Activated naive CD4-positive, alpha-beta T cell treated with anti-CD3 and anti-CD28 coated beads, Interleukin-2, amount 50 U/mL, for 24 hours (primary cell): Measurements from ENCODE around the gene ARHGAP26.

Experiments used
- H3K27ac Mint-ChIP-seq: one replicate; pipeline ENCODE4 v1.8.0; 2021; ENCODE audit warnings: mild to moderate bottlenecking, mixed read lengths
- H3K27me3 Mint-ChIP-seq: one replicate; pipeline ENCODE4 v1.8.0; 2021; ENCODE audit warnings: mixed read lengths
- H3K36me3 Mint-ChIP-seq: one replicate; pipeline ENCODE4 v1.8.0; 2021; ENCODE audit warnings: mixed read lengths
- H3K4me1 Mint-ChIP-seq: one replicate; pipeline ENCODE4 v1.8.0; 2021; ENCODE audit warnings: mixed read lengths
- H3K4me3 Mint-ChIP-seq: one replicate; pipeline ENCODE4 v1.8.0; 2021; ENCODE audit warnings: mild to moderate bottlenecking, mixed read lengths
- H3K9me3 Mint-ChIP-seq: one replicate; pipeline ENCODE4 v1.8.0; 2021; ENCODE audit warnings: mixed read lengths

ARHGAP26 gene

DNA sequence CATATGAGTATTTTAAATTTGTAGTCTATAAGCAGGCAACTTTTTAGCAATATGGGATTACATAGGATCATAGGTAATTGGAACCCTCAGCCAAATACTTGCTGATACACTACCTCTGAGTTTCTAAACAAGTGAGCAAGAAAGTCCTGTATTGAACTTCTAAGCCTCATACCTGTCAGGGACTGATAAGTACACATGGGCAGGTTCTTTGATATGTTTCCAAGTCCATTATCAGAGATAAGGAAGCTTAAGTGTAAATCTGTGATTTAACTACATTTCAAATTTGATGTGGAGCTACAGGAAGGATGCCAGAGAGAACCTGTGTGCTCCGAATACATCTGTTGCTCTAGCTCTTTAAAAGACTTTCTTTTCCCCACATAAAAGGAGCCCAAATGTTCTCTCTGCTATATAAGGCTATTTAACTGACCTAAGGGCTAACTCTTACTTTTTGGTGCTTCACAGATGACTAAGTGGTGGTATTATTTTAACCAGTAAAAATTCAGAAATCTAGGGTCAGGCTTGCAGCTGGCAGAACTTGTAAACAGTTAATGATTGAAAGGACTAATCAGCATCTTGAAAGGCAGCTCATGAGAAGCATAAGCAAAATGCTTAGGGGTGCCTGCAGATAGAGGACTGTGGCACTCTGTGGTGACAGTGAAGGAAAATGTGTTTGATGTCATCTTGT, 404.7 kb downstream of the ARHGAP26 start:
- H3K36me3 Mint-ChIP-seq, result peaks cover 14% of the 10 kb centered on the region
- H3K4me3 Mint-ChIP-seq, result no peak overlapping the region
- H3K9me3 Mint-ChIP-seq, result no peaks in the 10 kb centered on the region
- no peak overlapping the region for H3K27ac Mint-ChIP-seq
- no peaks in the 10 kb centered on the region for H3K27me3 Mint-ChIP-seq
- H3K4me1 Mint-ChIP-seq, result peaks cover 3% of the 10 kb centered on the region

GRCh38 chr5:143176048-143176447, 405.9 kb downstream of the ARHGAP26 start:
- no peak overlapping the region for H3K27ac Mint-ChIP-seq
- H3K9me3 Mint-ChIP-seq, result no peaks in the 10 kb centered on the region
- peaks cover 3% of the 10 kb centered on the region for H3K4me1 Mint-ChIP-seq
- H3K36me3 Mint-ChIP-seq, result peaks cover 18% of the 10 kb centered on the region
- H3K4me3 Mint-ChIP-seq, result no peak overlapping the region
- H3K27me3 Mint-ChIP-seq, result no peaks in the 10 kb centered on the region

- no peak overlapping the region for H3K27ac Mint-ChIP-seq
- H3K27me3 Mint-ChIP-seq, result no peaks in the 10 kb centered on the region
- H3K4me3 Mint-ChIP-seq, result no peak overlapping the region
- peaks cover 22% of the 10 kb centered on the region for H3K36me3 Mint-ChIP-seq
- peaks cover 3% of the 10 kb centered on the region for H3K4me1 Mint-ChIP-seq
- no peaks in the 10 kb centered on the region for H3K9me3 Mint-ChIP-seq
Observed at GRCh38 chr5:143177263-143177983, 407.2 kb downstream of the ARHGAP26 start.

- peaks cover 21% of the 10 kb centered on the region for H3K36me3 Mint-ChIP-seq
- H3K4me1 Mint-ChIP-seq, result peaks cover 6% of the 10 kb centered on the region
- no peaks in the 10 kb centered on the region for H3K27me3 Mint-ChIP-seq
- no peaks in the 10 kb centered on the region for H3K9me3 Mint-ChIP-seq
- H3K4me3 Mint-ChIP-seq, result no peak overlapping the region
- no peak overlapping the region for H3K27ac Mint-ChIP-seq
Observed at GRCh38 chr5:143179126-143179740, 409.1 kb downstream of the ARHGAP26 start.

- Mint-ChIP-seq H3K27me3 (no peaks in the 10 kb centered on the region), H3K36me3 (peaks cover 21% of the 10 kb centered on the region), H3K4me1 (peaks cover 6% of the 10 kb centered on the region), H3K27ac (no peak overlapping the region), H3K9me3 (no peaks in the 10 kb centered on the region), H3K4me3 (no peak overlapping the region)
Observed at GRCh38 chr5:143180751-143181150, 410.6 kb downstream of the ARHGAP26 start.

GRCh38 chr5:143181173-143181572, 411.0 kb downstream of the ARHGAP26 start:
- H3K4me3 Mint-ChIP-seq, result no peak overlapping the region
- no peaks in the 10 kb centered on the region for H3K27me3 Mint-ChIP-seq
- no peaks in the 10 kb centered on the region for H3K9me3 Mint-ChIP-seq
- peaks cover 6% of the 10 kb centered on the region for H3K4me1 Mint-ChIP-seq
- H3K36me3 Mint-ChIP-seq, result peaks cover 21% of the 10 kb centered on the region
- H3K27ac Mint-ChIP-seq, result no peak overlapping the region

DNA sequence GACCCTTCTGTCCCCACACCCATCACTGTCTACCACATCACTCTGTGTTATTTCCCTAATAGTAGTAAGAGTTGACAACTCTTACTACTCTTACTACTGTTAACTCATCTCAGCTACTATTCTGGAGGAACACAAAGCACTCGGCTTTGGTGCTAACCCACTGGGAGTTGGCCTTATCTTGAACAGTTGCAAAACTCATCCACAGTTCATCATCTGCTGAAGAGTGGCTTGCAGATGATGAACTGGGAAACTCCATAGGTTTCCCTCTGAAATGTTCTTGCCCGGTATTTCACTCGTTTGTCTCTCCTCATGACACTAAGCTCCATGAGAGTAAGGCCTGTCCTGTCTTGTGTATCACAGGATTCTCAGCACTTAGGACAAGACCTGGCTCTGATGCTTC, 411.9 kb downstream of the ARHGAP26 start:
- Mint-ChIP-seq H3K36me3 (peaks cover 21% of the 10 kb centered on the region), H3K27me3 (no peaks in the 10 kb centered on the region), H3K4me3 (no peak overlapping the region), H3K4me1 (peaks cover 10% of the 10 kb centered on the region), H3K9me3 (no peaks in the 10 kb centered on the region), H3K27ac (no peak overlapping the region)

DNA sequence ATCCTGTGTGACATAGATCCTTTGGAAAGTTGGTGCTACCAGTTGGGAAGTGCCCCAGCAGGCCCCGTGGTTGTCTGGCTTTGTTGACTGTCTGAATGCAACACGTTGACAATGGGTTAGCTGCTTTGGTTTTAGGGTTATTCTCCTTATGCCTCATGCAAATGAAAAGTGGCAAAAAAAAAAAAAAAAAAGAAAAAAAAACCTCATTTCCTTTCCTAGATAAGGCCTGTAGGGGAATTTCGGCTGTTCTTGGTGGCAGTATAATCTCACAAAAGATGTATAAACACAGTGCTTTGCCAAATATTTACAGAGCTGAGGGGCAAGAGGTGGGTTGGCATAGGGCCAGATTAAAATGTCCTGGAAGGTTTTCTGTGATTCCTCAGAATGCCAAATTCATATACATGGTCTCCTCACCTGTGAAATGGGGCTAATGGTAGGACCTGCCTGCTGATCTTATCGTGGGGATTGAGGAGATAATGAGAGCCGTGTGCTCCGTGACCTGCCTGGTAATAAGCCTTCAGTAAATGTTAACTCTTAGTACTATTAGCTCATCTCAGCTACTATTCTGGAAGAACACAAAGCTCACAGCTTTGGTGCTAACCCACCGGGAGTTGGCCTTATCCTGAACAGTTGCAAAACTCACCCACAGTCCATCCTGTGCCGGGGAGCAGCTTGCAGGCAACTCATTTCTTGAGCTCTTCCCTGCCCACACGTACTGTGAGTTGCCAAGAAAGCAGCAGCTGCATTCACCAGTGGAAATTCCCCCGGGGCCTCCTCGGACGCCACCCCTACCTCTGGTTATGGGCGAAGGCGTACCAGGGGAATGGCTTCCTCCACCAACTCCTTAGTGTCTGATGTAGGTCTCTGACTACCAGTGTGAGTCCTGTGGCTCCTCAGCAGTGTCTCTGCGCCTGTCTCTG, 413.0 kb downstream of the ARHGAP26 start:
- peaks cover 10% of the 10 kb centered on the region for H3K4me1 Mint-ChIP-seq
- H3K27me3 Mint-ChIP-seq, result no peaks in the 10 kb centered on the region
- peaks cover 23% of the 10 kb centered on the region for H3K36me3 Mint-ChIP-seq
- no peak overlapping the region for H3K27ac Mint-ChIP-seq
- peaks cover 1% of the 10 kb centered on the region for H3K9me3 Mint-ChIP-seq
- H3K4me3 Mint-ChIP-seq, result no peak overlapping the region

- H3K4me3 Mint-ChIP-seq, result no peak overlapping the region
- H3K9me3 Mint-ChIP-seq, result peaks cover 5% of the 10 kb centered on the region
- H3K27ac Mint-ChIP-seq, result no peak overlapping the region
- peaks cover 24% of the 10 kb centered on the region for H3K36me3 Mint-ChIP-seq
- H3K4me1 Mint-ChIP-seq, result peaks cover 10% of the 10 kb centered on the region
- no peaks in the 10 kb centered on the region for H3K27me3 Mint-ChIP-seq
Observed at GRCh38 chr5:143183989-143184388, 413.8 kb downstream of the ARHGAP26 start.

DNA sequence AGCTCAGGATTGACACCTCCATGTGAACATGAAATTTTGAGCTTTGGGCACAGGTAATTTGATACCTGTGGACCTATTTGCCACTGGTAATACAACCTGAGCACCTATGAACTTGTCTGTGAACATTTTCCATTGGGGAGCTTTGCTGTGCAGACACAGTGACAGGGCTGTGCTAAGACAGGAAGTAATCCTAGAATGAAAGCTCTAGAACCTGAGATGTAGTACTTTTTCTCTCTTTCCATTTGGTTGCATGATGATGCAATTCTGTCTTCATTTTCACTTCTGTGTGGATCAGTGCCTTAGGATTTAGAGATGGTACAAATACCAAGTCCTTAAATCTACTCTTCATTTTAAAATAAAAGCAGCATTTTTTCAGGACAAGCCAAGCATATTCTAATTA, 416.4 kb downstream of the ARHGAP26 start:
- no peaks in the 10 kb centered on the region for H3K27me3 Mint-ChIP-seq
- no peak overlapping the region for H3K4me3 Mint-ChIP-seq
- peaks cover 6% of the 10 kb centered on the region for H3K9me3 Mint-ChIP-seq
- peaks cover 23% of the 10 kb centered on the region for H3K36me3 Mint-ChIP-seq
- H3K27ac Mint-ChIP-seq, result no peak overlapping the region
- H3K4me1 Mint-ChIP-seq, result peaks cover 10% of the 10 kb centered on the region

DNA sequence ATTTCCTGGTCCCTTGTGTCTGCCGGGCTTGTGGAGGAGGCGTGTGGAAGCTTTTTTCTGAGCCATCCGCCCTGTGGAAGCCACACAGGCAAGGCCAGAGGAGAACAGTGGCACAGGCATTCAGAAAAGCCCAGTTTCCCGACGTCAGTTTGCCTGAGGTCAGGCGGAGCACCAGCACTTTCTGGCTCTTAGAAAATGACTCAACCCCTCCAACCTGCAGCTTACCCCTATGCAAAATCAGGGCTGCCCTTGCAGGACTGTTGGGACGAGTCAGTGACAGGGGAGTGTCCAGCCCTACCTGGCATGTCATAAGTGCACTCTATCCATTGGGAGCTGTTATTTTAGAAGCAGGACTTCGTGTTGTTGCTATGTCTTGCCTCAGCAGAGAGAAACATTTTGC, 417.3 kb downstream of the ARHGAP26 start:
- Mint-ChIP-seq H3K9me3 (peaks cover 11% of the 10 kb centered on the region), H3K27ac (no peak overlapping the region), H3K4me3 (no peak overlapping the region), H3K4me1 (peaks cover 10% of the 10 kb centered on the region), H3K36me3 (peaks cover 21% of the 10 kb centered on the region), H3K27me3 (no peaks in the 10 kb centered on the region)

DNA sequence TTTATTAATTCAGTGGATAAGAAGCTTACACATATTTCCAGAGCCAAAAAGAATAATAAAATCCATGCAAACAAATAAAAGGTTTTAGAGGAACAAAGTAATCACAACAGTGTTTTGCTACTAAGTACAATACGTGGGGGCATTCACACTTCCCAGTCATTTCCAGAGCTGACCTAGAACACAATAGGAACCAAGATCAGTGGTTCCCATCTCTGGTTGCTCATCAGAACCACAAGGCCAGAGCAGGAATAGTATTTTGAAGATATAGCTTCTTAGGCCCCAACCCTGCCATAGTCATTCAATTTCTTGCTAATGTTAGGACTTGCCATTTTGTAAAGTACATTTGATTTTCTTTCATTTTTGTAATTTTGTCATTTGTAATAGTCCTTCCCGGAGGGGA, 417.9 kb downstream of the ARHGAP26 start:
- peaks cover 10% of the 10 kb centered on the region for H3K4me1 Mint-ChIP-seq
- H3K4me3 Mint-ChIP-seq, result no peak overlapping the region
- H3K9me3 Mint-ChIP-seq, result peaks cover 11% of the 10 kb centered on the region
- no peaks in the 10 kb centered on the region for H3K27me3 Mint-ChIP-seq
- peaks cover 21% of the 10 kb centered on the region for H3K36me3 Mint-ChIP-seq
- no peak overlapping the region for H3K27ac Mint-ChIP-seq

- H3K36me3 Mint-ChIP-seq, result peaks cover 19% of the 10 kb centered on the region
- no peak overlapping the region for H3K4me3 Mint-ChIP-seq
- H3K27me3 Mint-ChIP-seq, result no peaks in the 10 kb centered on the region
- H3K4me1 Mint-ChIP-seq, result peaks cover 7% of the 10 kb centered on the region
- H3K9me3 Mint-ChIP-seq, result peaks cover 11% of the 10 kb centered on the region
- no peak overlapping the region for H3K27ac Mint-ChIP-seq
Observed at GRCh38 chr5:143188692-143189091, 418.5 kb downstream of the ARHGAP26 start.

- Mint-ChIP-seq H3K9me3 (peaks cover 11% of the 10 kb centered on the region), H3K27me3 (no peaks in the 10 kb centered on the region), H3K27ac (no peak overlapping the region), H3K4me1 (peaks cover 4% of the 10 kb centered on the region), H3K36me3 (peaks cover 27% of the 10 kb centered on the region), H3K4me3 (no peak overlapping the region)
Observed at GRCh38 chr5:143190260-143190810, 420.2 kb downstream of the ARHGAP26 start.

DNA sequence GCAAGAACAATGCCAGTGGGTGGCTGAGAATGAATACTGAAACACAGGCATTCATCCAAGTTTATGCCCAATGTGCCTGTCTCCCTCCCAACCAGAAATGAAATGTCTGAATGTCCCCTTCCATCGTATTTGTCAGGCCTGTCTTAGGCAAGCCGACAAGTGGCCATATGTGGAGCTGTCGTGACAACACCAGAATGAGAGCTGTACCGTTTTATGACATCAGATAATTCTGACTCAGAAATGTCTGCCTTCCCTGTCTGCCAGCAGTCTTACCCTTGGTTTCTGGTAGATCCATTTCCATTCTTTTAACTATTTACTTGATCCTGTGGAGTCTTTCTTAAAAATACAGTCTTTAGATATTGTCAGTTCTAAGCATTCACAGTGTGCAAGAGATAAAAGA, 421.5 kb downstream of the ARHGAP26 start:
- no peak overlapping the region for H3K4me3 Mint-ChIP-seq
- peaks cover 11% of the 10 kb centered on the region for H3K9me3 Mint-ChIP-seq
- peaks cover 27% of the 10 kb centered on the region for H3K36me3 Mint-ChIP-seq
- peaks cover 1% of the 10 kb centered on the region for H3K4me1 Mint-ChIP-seq
- no peaks in the 10 kb centered on the region for H3K27me3 Mint-ChIP-seq
- no peak overlapping the region for H3K27ac Mint-ChIP-seq
